Vagina (tissue), 2 donors: ENCODE results near the gene NDUFA11.

Experiments used
- POLR2A ChIP-seq, 2 donors: fragments of 450-650 bp; IDR thresholded peaks; one replicate each; pipeline ENCODE4 v1.6.1; 2017; ENCODE audit warnings: antibody characterized with exemption in 2 of 2, mild to moderate bottlenecking in 2 of 2, moderate library complexity in 2 of 2
- TF ChIP-seq, protein P1 (sequence below), 3 experiments: fragments of 450-650 bp in 2 of 3; fragments of 200-600 bp in 1 of 3; sonication (generic) in 1 of 3; IDR thresholded peaks; one replicate each; pipeline ENCODE4 v1.5.1; 2017 to 2019; ENCODE audit warnings: antibody characterized with exemption in 3 of 3, mild to moderate bottlenecking in 2 of 3, moderate library complexity in 2 of 3

DNA sequence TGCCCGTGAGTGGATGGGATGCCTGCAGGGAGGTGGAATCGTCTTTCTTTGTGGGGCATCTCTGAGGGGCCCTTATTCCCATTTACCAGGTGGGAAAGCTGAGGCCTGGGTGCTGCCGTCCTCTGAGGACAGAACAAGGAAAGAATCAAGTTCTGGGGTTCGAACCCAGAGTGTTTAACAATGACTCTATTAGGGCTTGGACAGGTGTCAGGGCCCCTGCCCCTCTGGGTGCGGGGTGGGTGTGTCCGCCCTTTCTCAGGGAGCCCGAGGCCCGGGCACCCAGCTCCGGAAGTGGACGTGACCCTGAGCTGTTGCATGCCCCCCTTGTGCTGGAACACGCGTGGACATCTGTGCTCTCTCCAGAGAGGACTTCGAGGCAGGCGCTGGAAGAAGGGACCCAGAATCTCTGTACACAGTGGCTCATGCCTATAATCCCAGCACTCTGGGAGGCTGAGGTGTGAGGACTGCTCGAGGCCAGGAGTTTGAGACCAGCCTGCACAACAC is 10.8 kb downstream of the NDUFA11 start:
- TF ChIP-seq, protein P1, sequence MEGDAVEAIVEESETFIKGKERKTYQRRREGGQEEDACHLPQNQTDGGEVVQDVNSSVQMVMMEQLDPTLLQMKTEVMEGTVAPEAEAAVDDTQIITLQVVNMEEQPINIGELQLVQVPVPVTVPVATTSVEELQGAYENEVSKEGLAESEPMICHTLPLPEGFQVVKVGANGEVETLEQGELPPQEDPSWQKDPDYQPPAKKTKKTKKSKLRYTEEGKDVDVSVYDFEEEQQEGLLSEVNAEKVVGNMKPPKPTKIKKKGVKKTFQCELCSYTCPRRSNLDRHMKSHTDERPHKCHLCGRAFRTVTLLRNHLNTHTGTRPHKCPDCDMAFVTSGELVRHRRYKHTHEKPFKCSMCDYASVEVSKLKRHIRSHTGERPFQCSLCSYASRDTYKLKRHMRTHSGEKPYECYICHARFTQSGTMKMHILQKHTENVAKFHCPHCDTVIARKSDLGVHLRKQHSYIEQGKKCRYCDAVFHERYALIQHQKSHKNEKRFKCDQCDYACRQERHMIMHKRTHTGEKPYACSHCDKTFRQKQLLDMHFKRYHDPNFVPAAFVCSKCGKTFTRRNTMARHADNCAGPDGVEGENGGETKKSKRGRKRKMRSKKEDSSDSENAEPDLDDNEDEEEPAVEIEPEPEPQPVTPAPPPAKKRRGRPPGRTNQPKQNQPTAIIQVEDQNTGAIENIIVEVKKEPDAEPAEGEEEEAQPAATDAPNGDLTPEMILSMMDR (IDR thresholded peaks at IDR 0.05) = no peak
- no peak for TF ChIP-seq POLR2A (IDR thresholded peaks at IDR 0.05)
